Activated T-helper 1 cell treated with anti-CD3 and anti-CD28 coated beads, Interleukin-12 subunit alpha, Interleukin-12 subunit beta, Interleukin-2, Interleukin-4 antibody, amounts not matched to agents 30 ng/mL and 10 ng/mL and 1 ng/mL, durations not matched to agents 14 hours and 24 hours and 36 hours (primary cell): ENCODE data around the gene NPTXR. TPM values are rescaled to one million over a fixed set of nuclear protein-coding genes. Genes with fewer than 3 reads are reported as not detected.

Experiments
- DNase-seq: peaks from one replicate; pipeline ENCODE4 v3.0.0; 2021; ENCODE audit warnings: low spot score
- H3K27ac Mint-ChIP-seq: one replicate; pipeline ENCODE4 v1.8.0; 2021; ENCODE audit warnings: mild to moderate bottlenecking, mixed read lengths
- H3K27me3 Mint-ChIP-seq: one replicate; pipeline ENCODE4 v1.8.0; 2022; ENCODE audit warnings: mild to moderate bottlenecking, moderate library complexity, mixed read lengths; ENCODE audit not compliant: insufficient read depth
- H3K36me3 Mint-ChIP-seq: one replicate; pipeline ENCODE4 v1.8.0; 2021; ENCODE audit warnings: low read depth, mixed read lengths
- H3K4me1 Mint-ChIP-seq: one replicate; pipeline ENCODE4 v1.8.0; 2021; ENCODE audit warnings: low read depth, mixed read lengths
- H3K4me3 Mint-ChIP-seq: one replicate; pipeline ENCODE4 v1.8.0; 2021; ENCODE audit warnings: mild to moderate bottlenecking, moderate library complexity, mixed read lengths
- H3K9me3 Mint-ChIP-seq: one replicate; pipeline ENCODE4 v1.8.0; 2021; ENCODE audit warnings: mixed read lengths
- intact Hi-C: fragments of 100-400 bp; cut with micrococcal nuclease; formaldehyde crosslinking; loops from one replicate; pipeline ENCODE4 v1.15.1; 2024
- total RNA-seq: library from RNA; stranded (reverse); gene quantifications from 2 replicates; pipeline ENCODE4 v1.2.3, GENCODE V29; 2022

The NPTXR gene
- total RNA-seq, 1 donor from 2014 or later, result 1.2 TPM

- DNase-seq, result no peak
- peaks cover 26% of the 10 kb centered on the region for H3K36me3 Mint-ChIP-seq
Measured at GRCh38 chr22:38866399-38867123, 22.7 kb upstream of the NPTXR start.

GRCh38 chr22:38866024-38866398 is 22.2 kb upstream of the NPTXR start:
- intact Hi-C loops, result no loop called here
- Mint-ChIP-seq H3K27me3 (no peaks in the 10 kb centered on the region), H3K4me3 (no peak overlapping the region), H3K36me3 (peaks cover 26% of the 10 kb centered on the region), H3K9me3 (no peaks in the 10 kb centered on the region), H3K27ac (no peak overlapping the region), H3K4me1 (peaks cover 27% of the 10 kb centered on the region)
- no peak for DNase-seq

More at GRCh38 chr22:38866399-38867123, 22.7 kb upstream of the NPTXR start:
- Mint-ChIP-seq H3K27me3 (no peaks in the 10 kb centered on the region), H3K4me3 (no peak overlapping the region), H3K4me1 (peaks cover 29% of the 10 kb centered on the region), H3K27ac (no peak overlapping the region), H3K9me3 (no peaks in the 10 kb centered on the region)
- intact Hi-C loops, result no loop called here

GRCh38 chr22:38865201-38866023 is 21.6 kb upstream of the NPTXR start:
- Mint-ChIP-seq H3K9me3 (no peaks in the 10 kb centered on the region), H3K36me3 (peaks cover 22% of the 10 kb centered on the region), H3K4me3 (no peak overlapping the region), H3K27me3 (no peaks in the 10 kb centered on the region), H3K4me1 (peaks cover 21% of the 10 kb centered on the region), H3K27ac (no peak overlapping the region)
- intact Hi-C loops, result no loop called here
- no peak for DNase-seq

DNA sequence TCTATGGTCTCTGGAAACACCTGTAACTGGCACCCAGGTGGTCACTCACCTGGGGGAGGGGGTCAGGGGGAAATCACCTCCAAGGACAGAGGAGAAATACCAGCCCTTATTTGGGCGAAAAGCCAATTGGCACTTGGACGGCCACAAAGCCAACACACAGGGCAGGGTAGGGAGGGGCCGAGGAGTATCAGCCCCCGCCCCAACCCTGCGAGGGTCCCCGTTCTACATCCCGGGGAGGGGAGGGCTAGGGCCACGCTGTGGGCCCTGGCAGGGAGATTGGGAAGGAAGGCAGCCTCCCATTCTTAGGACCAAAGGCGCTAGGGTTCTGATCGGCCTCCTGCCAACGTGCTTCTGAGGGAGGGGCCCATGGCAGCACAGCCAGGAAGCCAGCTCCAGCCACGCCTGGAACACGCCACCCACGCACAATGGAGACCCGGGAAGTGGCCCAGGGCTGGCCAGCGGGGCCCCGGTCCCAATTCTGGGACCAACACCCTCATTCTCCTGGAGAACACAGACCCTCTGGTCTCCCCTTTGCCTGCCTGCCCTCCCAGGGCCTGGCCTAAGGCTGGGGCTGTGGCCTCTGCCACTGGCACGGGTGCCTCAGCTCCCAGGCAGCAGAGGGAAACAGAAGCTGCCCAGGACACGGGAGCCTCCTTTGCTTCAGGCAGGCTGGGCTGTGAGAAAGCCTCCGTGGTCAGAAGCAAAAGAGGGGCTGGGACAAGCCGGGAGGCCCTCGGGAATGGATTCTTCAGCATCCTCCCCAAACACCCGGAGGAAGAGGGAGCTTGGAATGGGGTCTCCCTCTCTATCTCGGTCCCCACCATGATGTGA is 20.7 kb upstream of the NPTXR start:
- Mint-ChIP-seq H3K27ac (no peak overlapping the region), H3K36me3 (peaks cover 14% of the 10 kb centered on the region), H3K27me3 (no peaks in the 10 kb centered on the region), H3K4me1 (peaks cover 13% of the 10 kb centered on the region), H3K4me3 (no peak overlapping the region), H3K9me3 (no peaks in the 10 kb centered on the region)
- DNase-seq, result no peak
- intact Hi-C loops, result no loop called here

GRCh38 chr22:38863531-38864131 is 19.8 kb upstream of the NPTXR start:
- Mint-ChIP-seq H3K27ac (no peak overlapping the region), H3K36me3 (peaks cover 9% of the 10 kb centered on the region), H3K4me1 (peaks cover 6% of the 10 kb centered on the region), H3K9me3 (no peaks in the 10 kb centered on the region), H3K4me3 (no peak overlapping the region), H3K27me3 (no peaks in the 10 kb centered on the region)
- intact Hi-C loops, result no loop called here
- no peak for DNase-seq

DNA sequence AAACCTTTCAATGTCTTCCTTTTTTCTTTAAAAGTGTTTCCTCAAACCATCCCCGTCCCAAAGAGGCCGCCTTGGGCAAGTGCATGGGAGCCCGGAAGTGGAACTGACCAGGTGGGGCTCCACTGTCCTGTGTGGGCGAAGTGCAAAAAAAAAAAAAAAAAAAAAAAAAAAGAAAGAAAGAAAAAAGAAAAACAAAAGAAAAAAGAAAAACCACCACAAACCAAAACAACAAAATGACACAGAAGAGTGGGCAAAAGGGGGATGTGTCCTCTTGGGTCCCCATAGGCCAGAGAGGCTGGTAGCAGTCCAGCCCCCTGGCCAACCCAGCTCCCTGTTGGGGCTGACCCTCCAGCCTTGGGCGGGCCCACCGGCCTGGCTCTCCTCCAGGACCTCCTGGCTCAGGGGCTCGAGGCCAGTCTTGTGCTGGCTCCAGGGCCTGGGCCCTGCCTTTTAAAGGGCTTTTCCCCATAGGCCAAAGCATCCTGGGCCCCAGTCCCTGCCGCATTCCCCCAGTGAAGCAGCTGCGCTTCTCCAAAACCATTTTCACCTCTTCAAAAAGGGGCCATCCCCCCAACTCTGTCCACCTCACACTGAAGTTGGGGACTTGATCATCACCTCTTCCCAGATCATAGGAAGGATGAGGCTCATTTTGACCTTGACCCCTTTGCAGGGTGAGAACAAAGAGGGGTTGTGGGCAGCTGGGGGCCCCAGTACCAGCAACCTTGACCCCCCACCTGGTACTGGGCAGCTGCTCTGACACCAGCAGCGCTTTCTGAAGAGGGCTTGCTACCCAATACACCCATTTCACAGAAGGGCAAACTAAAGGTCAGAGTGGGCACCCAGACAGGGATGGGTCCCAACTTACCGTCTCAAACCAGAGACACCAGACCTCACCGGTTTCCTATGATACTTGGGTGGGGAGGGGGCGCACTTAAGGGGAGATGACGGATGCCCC is 18.8 kb upstream of the NPTXR start:
- no peaks in the 10 kb centered on the region for H3K4me1 Mint-ChIP-seq
- H3K9me3 Mint-ChIP-seq, result no peaks in the 10 kb centered on the region
- H3K36me3 Mint-ChIP-seq, result peaks cover 8% of the 10 kb centered on the region
- intact Hi-C loops, result no loop called here
- peaks cover 4% of the 10 kb centered on the region for H3K27me3 Mint-ChIP-seq
- no peak for DNase-seq
- no peak overlapping the region for H3K27ac Mint-ChIP-seq
- H3K4me3 Mint-ChIP-seq, result no peak overlapping the region

GRCh38 chr22:38861927-38862326 is 18.1 kb upstream of the NPTXR start:
- peaks cover 6% of the 10 kb centered on the region for H3K27me3 Mint-ChIP-seq
- intact Hi-C loops, result no loop called here
- no peak overlapping the region for H3K27ac Mint-ChIP-seq
- peaks cover 6% of the 10 kb centered on the region for H3K36me3 Mint-ChIP-seq
- H3K4me3 Mint-ChIP-seq, result no peak overlapping the region
- no peaks in the 10 kb centered on the region for H3K4me1 Mint-ChIP-seq
- no peak for DNase-seq
- H3K9me3 Mint-ChIP-seq, result no peaks in the 10 kb centered on the region

GRCh38 chr22:38861170-38861876 is 17.5 kb upstream of the NPTXR start:
- Mint-ChIP-seq H3K36me3 (peaks cover 6% of the 10 kb centered on the region), H3K4me1 (no peaks in the 10 kb centered on the region), H3K27me3 (peaks cover 6% of the 10 kb centered on the region), H3K27ac (no peak overlapping the region), H3K9me3 (no peaks in the 10 kb centered on the region), H3K4me3 (no peak overlapping the region)
- intact Hi-C loops, result no loop called here
- DNase-seq, result no peak

GRCh38 chr22:38860283-38861169 is 16.7 kb upstream of the NPTXR start:
- Mint-ChIP-seq H3K9me3 (no peaks in the 10 kb centered on the region), H3K27me3 (peaks cover 6% of the 10 kb centered on the region), H3K4me1 (no peaks in the 10 kb centered on the region), H3K27ac (no peak overlapping the region), H3K36me3 (peaks cover 6% of the 10 kb centered on the region), H3K4me3 (no peak overlapping the region)
- intact Hi-C loops, result no loop called here
- no peak for DNase-seq

- no peak overlapping the region for H3K4me3 Mint-ChIP-seq
- no peaks in the 10 kb centered on the region for H3K4me1 Mint-ChIP-seq
Measured at GRCh38 chr22:38859581-38860282, 15.9 kb upstream of the NPTXR start.

More at GRCh38 chr22:38859581-38860282, 15.9 kb upstream of the NPTXR start:
- H3K9me3 Mint-ChIP-seq, result no peaks in the 10 kb centered on the region
- peaks cover 10% of the 10 kb centered on the region for H3K27me3 Mint-ChIP-seq
- peaks cover 6% of the 10 kb centered on the region for H3K36me3 Mint-ChIP-seq
- intact Hi-C loops, result no loop called here
- no peak overlapping the region for H3K27ac Mint-ChIP-seq
- no peak for DNase-seq
